Ovary (tissue), 10 donors: ENCODE data around the gene SOST. TPM values are rescaled to one million over a fixed set of nuclear protein-coding genes. Genes with fewer than 3 reads are reported as not detected.

Source experiments
- DNase-seq, 5 donors: peaks; one replicate each; pipeline ENCODE4 v3.0.0-alpha.2; 2019 to 2020
- H3K27ac ChIP-seq, 2 donors: fragments of 200-600 bp; one replicate each; pipeline versions ENCODE4 v1.5.1 to v1.8.0; 2019 to 2022
- H3K27me3 ChIP-seq: fragments of 200-600 bp; one replicate; pipeline ENCODE4 v1.8.0; 2022
- H3K36me3 ChIP-seq: fragments of 200-600 bp; sonication (generic); one replicate; pipeline ENCODE4 v1.5.1; 2019
- H3K4me1 ChIP-seq: one replicate; pipeline ENCODE4 v1.8.1; 2013; ENCODE audit warnings: mild to moderate bottlenecking, moderate library complexity; ENCODE audit not compliant: insufficient read depth
- H3K4me3 ChIP-seq: fragments of 200-600 bp; sonication (generic); one replicate; pipeline ENCODE4 v1.5.1; 2017
- H3K9me3 ChIP-seq, 2 donors: fragments of 200-600 bp in 1 of 2; sonication (generic) in 1 of 2; one replicate each; pipeline versions ENCODE4 v1.5.1 to v1.8.1; 2013 to 2019; ENCODE audit warnings: mild to moderate bottlenecking in 1 of 2, moderate library complexity in 1 of 2
- EP300 ChIP-seq: sonication (generic); formaldehyde crosslinking; IDR thresholded peaks from one replicate; pipeline ENCODE4 v1.6.1; 2017; ENCODE audit warnings: antibody characterized with exemption
- POLR2A ChIP-seq: fragments of 450-650 bp; IDR thresholded peaks from one replicate; pipeline ENCODE4 v1.6.1; 2017; ENCODE audit warnings: antibody characterized with exemption, mild to moderate bottlenecking, moderate library complexity
- WGBS, 3 donors: extraction: QIAGEN DNeasy Blood & Tissue Kit in 1 of 3; methylation state at CpG; one replicate each; pipeline versions ENCODE4 v1.1.5 to v1.1.7; 2013 to 2017; 5-methylcytosine and 5-hydroxymethylcytosine counted together
- intact Hi-C, 4 donors: fragments of 100-400 bp; cut with DNase I; formaldehyde crosslinking; loops; one replicate each; pipeline versions ENCODE4 v1.11.0 to v1.15.1; 2022 to 2023
- long read RNA-seq, 3 donors: library from polyadenylated mRNA in 2 of 3; unstranded in 2 of 3; transcript quantifications; one replicate each; pipeline ENCODE4 v2.0.0 and lab custom pipeline, GENCODE V29; 2021 to 2026
- polyA plus RNA-seq, 2 donors: library from polyadenylated mRNA; stranded (reverse); fragments of 200-250 nt in 1 of 2; fragments of 350-450 nt in 1 of 2; fragmentation: Illumina TruSeq in 1 of 2; extraction: RNeasy Lipid Tissue Mini Kit (QIAGEN cat#74804) in 1 of 2; gene quantifications; one replicate each; pipeline ENCODE4 v1.2.3, GENCODE V29; 2013 to 2014
- total RNA-seq, 7 donors: library from RNA; depleted of rRNA in 2 of 7; stranded (reverse); fragments of >200 nt in 2 of 7; fragmentation: NEBNext Ultra II Directional in 3 of 7; extraction: Animal tissue kit (Norgen Biotek cat#: 25700) in 3 of 7; gene quantifications; one replicate each; pipeline versions ENCODE4 v1.1.0 to v1.2.4, GENCODE V29; 2016 to 2023
- TF ChIP-seq, protein P1 (sequence below), 3 donors: fragments of 450-650 bp in 2 of 3; fragments of 200-600 bp in 1 of 3; IDR thresholded peaks; one replicate each; pipeline versions ENCODE4 v1.5.1 to v1.8.0; 2016 to 2022; ENCODE audit warnings: antibody characterized with exemption in 3 of 3, mild to moderate bottlenecking in 1 of 3
- donor health status: DM: no; HTN: no; CAD: no; lungs with moderate emphysema.
- donor health status: DM: no; HTN: no; CAD: no.
- donor health status: Bipolar disorder and iron deficiency.
- donor health status: DM: yes; HTN: yes; CAD: no.
- donor health status: DM: no; HTN: no; CAD: no.
- donor health status: DM: yes; HTN: yes; CAD: no.

Gene SOST
- total RNA-seq = not detected
- polyA plus RNA-seq = under 1 TPM in 1 of 2 donors, not detected in 1; 0.30 TPM
- long read RNA-seq, donor 1 = 0 reads
- long read RNA-seq, donor 2, transcript SOST-201 (2 exons, 2,300 nt) = major isoform, 5 of 5 reads
- long read RNA-seq, donor 2, partial matches to known transcripts = 0 of 5 reads
- long read RNA-seq, donor 2, other reads (novel, unspliced or antisense) = 0 of 5 reads
- long read RNA-seq, donor 3 = 0 reads

DNA sequence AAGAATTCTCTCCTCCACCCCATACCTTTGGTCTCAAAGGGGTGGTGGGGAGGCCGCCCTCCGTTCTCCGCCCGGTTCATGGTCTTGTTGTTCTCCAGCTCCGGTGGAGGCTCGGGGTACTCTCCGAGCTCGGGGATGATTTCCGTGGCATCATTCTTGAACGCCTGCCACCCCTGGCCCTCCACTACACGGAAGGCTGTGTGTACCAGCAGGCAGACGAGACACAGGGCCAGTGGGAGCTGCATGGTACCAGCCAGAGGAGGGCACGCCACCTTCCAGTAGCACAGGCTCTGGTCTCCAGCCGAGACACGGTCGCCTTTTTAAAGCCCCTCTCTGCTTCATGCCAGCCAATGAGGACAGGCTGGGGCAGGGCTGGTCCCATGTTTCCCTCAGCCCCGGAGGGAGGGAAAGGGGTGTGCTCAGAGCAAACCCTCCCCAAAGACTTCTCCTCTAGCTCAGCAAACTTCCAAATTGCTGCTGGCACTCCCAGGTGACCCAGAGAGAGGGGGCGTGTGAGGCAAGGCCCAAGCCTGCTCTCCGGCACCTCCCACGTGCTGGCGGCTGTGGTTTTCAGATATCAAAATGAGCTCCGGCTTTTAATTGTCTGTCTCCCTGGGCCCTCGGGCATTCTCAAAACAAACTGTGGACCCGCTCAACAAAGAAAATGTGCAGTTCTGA is at the start of gene SOST:
TSS of gene SOST (minus strand) at position 295 of the 678 bp plus-strand sequence. CDS start at position 245, 50 bp downstream.
- intact Hi-C loops = loop anchor here (2.0 to 10.0 kb wide), 6 partner anchors 46 to 184 kb away; no protein-coding TSS in a partner anchor
- Histone ChIP-seq H3K4me3 (no peak within 1 kb of the TSS), H3K4me1 (peaks cover 4% of the 10 kb centered on the region), H3K27me3 (no peaks in the 10 kb centered on the region), H3K9me3 (no peaks in the 10 kb centered on the region), H3K36me3 (no peaks in the 10 kb centered on the region), H3K27ac (no peak within 1 kb of the TSS)
- 45 to 58% (median 54%) methylated on average over 24 of the region's 24 CpGs for WGBS, 3 donors
- DNase-seq = no peak
- TF ChIP-seq POLR2A = no peak
- no peak for TF ChIP-seq EP300
- TF ChIP-seq, protein P1, sequence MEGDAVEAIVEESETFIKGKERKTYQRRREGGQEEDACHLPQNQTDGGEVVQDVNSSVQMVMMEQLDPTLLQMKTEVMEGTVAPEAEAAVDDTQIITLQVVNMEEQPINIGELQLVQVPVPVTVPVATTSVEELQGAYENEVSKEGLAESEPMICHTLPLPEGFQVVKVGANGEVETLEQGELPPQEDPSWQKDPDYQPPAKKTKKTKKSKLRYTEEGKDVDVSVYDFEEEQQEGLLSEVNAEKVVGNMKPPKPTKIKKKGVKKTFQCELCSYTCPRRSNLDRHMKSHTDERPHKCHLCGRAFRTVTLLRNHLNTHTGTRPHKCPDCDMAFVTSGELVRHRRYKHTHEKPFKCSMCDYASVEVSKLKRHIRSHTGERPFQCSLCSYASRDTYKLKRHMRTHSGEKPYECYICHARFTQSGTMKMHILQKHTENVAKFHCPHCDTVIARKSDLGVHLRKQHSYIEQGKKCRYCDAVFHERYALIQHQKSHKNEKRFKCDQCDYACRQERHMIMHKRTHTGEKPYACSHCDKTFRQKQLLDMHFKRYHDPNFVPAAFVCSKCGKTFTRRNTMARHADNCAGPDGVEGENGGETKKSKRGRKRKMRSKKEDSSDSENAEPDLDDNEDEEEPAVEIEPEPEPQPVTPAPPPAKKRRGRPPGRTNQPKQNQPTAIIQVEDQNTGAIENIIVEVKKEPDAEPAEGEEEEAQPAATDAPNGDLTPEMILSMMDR (IDR thresholded peaks at IDR 0.05) = no peak

DNA sequence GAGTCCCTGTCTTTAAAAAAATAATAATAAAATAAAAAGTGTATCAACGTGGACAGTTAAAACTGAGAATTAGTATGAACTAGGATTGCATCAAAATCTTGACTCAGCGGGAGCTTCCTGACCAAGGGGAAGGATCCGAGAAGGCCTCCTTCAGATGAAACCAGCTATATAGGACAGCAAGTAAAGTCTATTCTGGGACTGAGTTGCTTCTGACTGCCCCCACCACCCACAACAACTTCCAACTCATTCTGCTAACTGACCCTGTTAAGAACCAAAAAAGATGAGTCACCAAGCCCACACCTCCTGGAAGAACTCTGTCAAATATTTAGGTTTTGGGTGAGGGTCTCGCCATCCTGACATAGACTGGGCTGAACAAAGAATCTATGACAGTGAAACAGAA is 49.5 kb upstream of the SOST start:
- no peak for DNase-seq
- H3K36me3 ChIP-seq = no peaks in the 10 kb centered on the region
- no peaks in the 10 kb centered on the region for H3K9me3 ChIP-seq
- no peak for TF ChIP-seq EP300
- TF ChIP-seq, protein P1 (IDR thresholded peaks at IDR 0.05) = no peak
- TF ChIP-seq POLR2A = no peak
- H3K4me3 ChIP-seq = no peak overlapping the region
- intact Hi-C loops = no loop called here
- H3K27me3 ChIP-seq = no peaks in the 10 kb centered on the region
- no peaks in the 10 kb centered on the region for H3K4me1 ChIP-seq
- WGBS, 3 donors = 95 to 97% (median 97%) methylated on average over 4 of the region's 4 CpGs
- H3K27ac ChIP-seq = no peak overlapping the region

DNA sequence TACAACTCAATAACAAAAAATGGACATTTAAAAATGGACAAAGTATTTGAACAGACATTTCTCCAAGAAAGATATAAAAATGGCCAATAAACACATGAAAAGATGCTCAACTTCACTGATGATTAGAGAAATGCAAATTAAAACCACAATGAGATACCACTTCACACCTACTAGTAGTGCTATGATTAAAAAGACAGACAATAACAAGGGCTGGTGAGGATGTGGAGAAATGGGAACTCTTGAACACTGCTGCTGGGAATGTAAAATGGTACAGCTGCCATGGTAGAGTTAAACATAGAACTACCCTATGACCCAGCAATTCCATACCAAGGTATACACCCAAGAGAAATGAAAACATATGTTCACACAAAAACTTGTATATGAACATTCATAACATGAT is 46.5 kb upstream of the SOST start:
- no peaks in the 10 kb centered on the region for H3K36me3 ChIP-seq
- no peak for DNase-seq
- intact Hi-C loops = no loop called here

DNA sequence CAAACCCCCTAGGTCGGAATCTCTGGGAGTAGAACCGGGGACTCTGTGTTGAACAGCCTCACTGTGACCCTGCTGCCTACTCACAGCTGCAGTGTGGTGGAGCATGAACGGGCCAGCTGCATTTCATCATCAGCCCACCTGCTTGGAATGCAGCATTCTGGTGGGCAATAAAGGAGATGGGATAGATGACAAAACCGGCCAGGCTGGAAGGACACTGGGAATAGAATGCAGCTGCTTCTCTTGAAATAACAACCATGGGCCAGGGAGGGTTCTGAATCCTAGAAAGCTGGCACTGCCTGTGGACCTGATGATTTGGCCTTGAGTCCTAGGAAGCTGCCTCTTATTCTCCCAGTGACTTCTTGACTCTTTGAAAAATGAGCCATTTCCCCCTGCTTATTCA is 45.2 kb upstream of the SOST start:
- Histone ChIP-seq H3K4me3 (no peak overlapping the region), H3K9me3 (no peaks in the 10 kb centered on the region), H3K27ac (no peak overlapping the region), H3K27me3 (no peaks in the 10 kb centered on the region), H3K36me3 (no peaks in the 10 kb centered on the region), H3K4me1 (no peaks in the 10 kb centered on the region)
- TF ChIP-seq, protein P1 (IDR thresholded peaks at IDR 0.05) = no peak
- DNase-seq = no peak
- intact Hi-C loops = no loop called here
- WGBS, 3 donors = 21 to 30% (median 25%) methylated on average over 4 of the region's 4 CpGs

More for the DNA sequence above, 46.5 kb upstream of the SOST start:
- TF ChIP-seq, protein P1 (IDR thresholded peaks at IDR 0.05) = no peak
- no peak for TF ChIP-seq POLR2A
- TF ChIP-seq EP300 = no peak
- Histone ChIP-seq H3K4me3 (no peak overlapping the region), H3K9me3 (no peaks in the 10 kb centered on the region), H3K4me1 (no peaks in the 10 kb centered on the region), H3K27me3 (no peaks in the 10 kb centered on the region), H3K27ac (no peak overlapping the region)
